ENCODE data around the gene STAG1.

GRCh38 chr3:136792556-136793330 is 40.6 kb upstream of the STAG1 start:
- TF ChIP-seq EZH2phosphoT487 (conservative IDR thresholded peaks at IDR 0.05; ENCODE audit: low read length): no peak
- TF ChIP-seq, protein P1, sequence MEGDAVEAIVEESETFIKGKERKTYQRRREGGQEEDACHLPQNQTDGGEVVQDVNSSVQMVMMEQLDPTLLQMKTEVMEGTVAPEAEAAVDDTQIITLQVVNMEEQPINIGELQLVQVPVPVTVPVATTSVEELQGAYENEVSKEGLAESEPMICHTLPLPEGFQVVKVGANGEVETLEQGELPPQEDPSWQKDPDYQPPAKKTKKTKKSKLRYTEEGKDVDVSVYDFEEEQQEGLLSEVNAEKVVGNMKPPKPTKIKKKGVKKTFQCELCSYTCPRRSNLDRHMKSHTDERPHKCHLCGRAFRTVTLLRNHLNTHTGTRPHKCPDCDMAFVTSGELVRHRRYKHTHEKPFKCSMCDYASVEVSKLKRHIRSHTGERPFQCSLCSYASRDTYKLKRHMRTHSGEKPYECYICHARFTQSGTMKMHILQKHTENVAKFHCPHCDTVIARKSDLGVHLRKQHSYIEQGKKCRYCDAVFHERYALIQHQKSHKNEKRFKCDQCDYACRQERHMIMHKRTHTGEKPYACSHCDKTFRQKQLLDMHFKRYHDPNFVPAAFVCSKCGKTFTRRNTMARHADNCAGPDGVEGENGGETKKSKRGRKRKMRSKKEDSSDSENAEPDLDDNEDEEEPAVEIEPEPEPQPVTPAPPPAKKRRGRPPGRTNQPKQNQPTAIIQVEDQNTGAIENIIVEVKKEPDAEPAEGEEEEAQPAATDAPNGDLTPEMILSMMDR (IDR thresholded peaks at IDR 0.05; ENCODE audit: insufficient read depth, low read length, poor library complexity, severe bottlenecking): no peak

Data from SU-DHL-6 (cell line).